Ureter (tissue), 1 donor: ENCODE measurements around the gene AJM1. TPM values are rescaled to one million over a fixed set of nuclear protein-coding genes. Genes with fewer than 3 reads are reported as not detected.
A peak's percentile ranks its signal among the peaks of the same experiment; 100 is the strongest.
"Not testable (repeated sequence)": the region's sequence is repeated elsewhere in the genome, so short reads cannot be mapped to it uniquely, and the experiment has no call there.

Experiments used
- DNase-seq: peaks from one replicate; pipeline ENCODE4 v3.0.0-alpha.2; 2020; ENCODE audit warnings: low spot score
- total RNA-seq: library from RNA; stranded (reverse); gene quantifications from one replicate; pipeline ENCODE4 v1.2.4, GENCODE V29; 2023
- donor health status: DM: yes; HTN: yes; CAD: no.

Gene AJM1
- 4.8 TPM for total RNA-seq

- DNase-seq = peak; percentile 70
These were observed at the start of gene AJM1 for GRCh38 chr9:136842380-136842948. AJM1 (plus strand) TSS chr9:136842478; CDS start chr9:136844415, 1,937 bp downstream.

DNA sequence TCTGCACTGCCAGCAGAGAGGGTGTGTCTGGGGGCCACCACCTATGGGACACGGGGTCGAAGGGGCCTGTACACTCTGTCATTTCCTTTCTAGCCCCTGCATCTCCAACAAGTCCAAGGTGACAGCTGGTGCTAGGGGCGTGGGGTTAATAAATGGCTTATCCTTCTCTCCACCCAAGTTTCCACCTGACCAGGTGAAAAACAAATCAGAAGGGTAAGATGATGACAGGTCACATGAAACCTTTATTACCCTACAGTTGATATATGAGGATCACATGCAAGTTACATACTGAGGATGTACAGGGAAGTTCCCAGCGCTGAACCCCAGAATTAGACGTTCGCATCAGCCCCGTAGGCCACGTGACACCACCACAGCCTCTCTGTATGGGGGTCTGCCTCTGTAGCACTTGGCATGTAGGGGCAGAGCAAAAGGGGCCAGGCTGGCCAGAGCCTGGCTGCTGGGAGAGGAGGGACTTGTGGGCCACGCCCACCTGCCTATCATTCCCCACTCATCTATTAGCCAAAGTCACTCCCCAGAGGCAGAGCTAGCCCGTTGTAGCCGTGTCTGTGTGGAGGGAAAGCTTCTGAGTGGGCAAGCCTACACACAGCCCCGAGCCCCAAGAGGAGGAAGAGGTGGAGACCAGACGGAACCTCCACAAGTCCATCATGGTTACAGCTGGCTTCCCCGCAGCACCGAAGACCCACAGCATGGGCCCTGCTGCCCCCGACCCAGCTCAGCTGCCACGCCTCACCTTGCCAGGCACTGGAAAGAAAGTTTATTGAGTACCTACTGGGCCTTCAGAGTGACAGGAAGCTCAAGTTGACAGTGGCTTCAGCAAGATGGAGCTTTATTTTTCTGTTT, 49.0 kb upstream of the AJM1 start:
- no peak for DNase-seq

DNA sequence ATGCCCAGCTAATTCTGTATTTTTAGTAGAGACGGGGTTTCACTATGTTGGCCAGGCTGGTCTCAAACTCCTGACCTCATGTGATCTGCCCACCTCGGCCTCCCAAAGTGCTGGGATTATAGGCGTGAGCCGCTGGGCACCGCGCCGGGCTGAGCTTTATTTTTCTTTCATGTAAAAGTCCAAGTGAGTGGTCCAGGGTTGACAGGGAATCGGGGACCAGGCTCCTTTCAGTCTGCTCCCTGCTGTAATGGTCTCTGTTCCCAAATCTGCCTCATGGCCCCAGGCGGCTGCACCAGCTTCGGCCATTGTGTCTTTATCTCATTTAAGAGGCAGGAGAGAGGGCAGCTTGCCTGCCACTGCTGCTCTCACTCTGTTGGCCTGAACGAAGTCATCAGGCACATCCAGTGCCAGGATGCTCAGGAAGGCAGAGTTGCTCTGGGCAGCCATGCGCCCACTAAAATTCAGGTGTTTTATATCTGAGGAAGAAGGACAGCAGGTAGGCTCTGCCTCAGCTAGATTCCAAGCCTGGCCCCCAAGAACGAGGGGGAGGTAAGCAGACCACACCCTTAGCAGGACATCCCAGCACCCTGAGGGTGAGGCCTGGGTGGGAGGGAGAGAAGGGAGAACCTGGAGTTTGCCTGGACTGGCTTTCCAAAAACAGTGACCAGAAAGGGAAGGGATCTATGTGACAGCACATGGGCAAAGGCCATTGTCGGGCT, 47.8 kb upstream of the AJM1 start:
- DNase-seq = no peak

DNA sequence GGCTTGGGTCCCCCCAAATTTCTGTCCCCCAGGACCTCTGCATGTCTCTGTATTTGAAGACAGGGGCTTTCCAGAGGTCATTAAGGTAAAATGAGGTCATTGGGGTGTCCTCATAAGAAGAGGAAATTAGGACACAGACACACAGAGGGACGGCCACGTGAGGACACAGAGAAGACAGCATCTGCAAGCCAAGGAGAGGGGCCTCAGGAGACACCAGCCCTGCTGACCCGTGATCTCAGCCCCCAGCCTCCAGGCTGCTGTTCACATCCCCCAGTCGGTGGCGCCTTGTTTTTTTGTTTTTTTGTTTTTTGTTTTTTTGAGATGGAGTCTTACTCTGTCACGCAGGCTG, 47.3 kb upstream of the AJM1 start:
- no peak for DNase-seq

- no peak for DNase-seq
These were observed 46.0 kb upstream of the AJM1 start, which contains the start of gene CCDC183 for GRCh38 chr9:136796238-136796774. CCDC183 (plus strand) TSS chr9:136796338; CDS start chr9:136796398, 60 bp downstream.

GRCh38 chr9:136796775-136797347, 45.4 kb upstream of the AJM1 start:
- not testable (repeated sequence) for DNase-seq

GRCh38 chr9:136798708-136799078, 43.6 kb upstream of the AJM1 start:
- no peak for DNase-seq

DNA sequence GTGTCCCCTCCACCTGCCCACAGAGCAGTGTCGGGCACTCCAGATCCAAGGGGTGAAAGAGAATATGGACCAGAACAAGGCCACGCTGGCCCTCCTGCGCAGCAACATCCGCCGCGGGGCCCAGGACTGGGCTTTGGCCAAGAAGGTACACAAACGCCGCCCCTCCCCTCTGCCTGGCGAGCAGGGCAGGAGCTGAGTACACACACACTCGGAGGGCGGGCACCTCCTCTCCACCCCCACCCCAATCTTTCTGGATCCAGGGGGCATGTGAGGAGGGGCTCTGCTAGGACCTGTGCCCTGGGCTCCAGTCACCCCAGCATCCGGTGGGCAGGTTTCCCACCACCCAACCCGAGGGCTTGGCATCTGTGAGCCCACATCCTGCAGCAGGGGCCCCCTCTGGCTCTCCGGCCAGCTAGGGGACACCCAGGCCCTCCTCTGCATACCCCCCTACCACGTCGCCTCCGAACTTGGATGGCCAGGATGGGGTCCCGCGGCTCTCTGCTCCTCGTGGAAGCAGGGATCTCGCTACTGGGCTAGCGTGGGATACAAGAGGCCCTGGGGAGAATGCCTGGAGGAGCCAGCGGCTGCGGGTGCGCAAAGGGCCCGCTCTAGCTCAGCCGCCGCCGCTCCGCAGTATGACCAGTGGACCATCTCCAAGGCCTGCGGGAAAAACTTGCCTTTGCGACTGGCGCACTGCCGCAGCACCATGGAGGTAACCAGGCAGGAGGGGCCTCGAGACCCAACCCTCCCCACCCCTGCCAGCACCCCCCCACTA, 43.0 kb upstream of the AJM1 start:
- no peak for DNase-seq

- DNase-seq = peak; percentile 80
These were observed 42.2 kb upstream of the AJM1 start for GRCh38 chr9:136799854-136800657.

DNA sequence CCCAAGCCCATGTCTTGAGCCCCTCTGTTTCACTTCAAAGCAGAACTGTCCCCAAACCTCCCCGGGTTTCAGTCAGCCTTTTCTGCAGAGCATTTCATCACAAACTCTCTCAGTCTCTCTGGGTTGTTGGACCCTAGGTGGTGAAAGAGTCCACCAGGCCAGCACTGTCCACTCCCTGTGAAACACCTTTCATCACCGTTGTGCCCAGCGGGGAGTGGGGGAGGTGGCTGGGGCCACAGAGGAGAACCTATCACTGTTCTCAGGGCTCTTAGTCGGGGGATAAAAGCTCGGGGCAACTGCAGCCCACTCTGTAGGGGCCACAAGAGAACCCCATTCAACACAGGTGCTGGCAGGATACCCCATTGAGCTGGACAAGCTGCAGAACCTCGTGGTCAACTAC, 40.0 kb upstream of the AJM1 start:
- no peak for DNase-seq

- not testable (repeated sequence) for DNase-seq
These were observed 39.2 kb upstream of the AJM1 start for GRCh38 chr9:136803009-136803550.

- DNase-seq = no peak
These were observed 38.4 kb upstream of the AJM1 start for GRCh38 chr9:136803551-136804508.

DNA sequence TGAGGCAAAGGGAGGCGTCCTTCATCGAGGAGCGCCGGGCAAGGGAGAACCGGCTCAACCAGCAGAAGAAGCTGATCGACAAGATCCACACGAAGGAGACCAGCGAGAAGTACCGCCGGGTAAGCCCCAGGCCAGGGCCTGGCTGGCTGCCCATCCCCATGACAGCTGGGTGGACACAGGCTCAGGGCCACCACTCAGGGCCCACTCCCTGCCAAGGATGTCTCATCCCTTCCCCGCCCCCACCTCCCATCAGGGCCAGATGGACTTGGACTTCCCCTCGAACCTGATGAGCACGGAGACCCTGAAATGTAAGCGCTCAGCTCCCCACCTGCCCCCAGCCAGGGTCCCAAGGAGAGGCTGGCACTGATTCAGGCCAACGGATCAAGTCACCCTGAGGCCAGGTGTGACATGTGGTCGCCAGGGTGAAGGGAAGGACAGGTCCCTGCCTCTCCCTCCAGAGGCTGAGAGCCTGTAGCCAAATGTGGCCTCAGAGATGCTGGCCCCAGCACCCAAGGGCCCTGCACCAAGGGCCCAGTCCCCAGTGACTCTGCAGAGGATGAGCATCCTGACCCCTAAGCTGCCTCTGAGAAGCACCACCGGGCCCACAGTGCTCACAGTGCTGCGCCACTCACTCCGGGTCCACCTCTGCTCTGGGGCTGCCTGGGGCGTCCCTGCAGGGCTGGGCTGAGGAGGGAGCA, 37.6 kb upstream of the AJM1 start:
- no peak for DNase-seq

- DNase-seq = no peak
These were observed 37.0 kb upstream of the AJM1 start for GRCh38 chr9:136805207-136805740.

GRCh38 chr9:136806067-136806466, 36.2 kb upstream of the AJM1 start:
- peak; percentile 41 for DNase-seq

DNA sequence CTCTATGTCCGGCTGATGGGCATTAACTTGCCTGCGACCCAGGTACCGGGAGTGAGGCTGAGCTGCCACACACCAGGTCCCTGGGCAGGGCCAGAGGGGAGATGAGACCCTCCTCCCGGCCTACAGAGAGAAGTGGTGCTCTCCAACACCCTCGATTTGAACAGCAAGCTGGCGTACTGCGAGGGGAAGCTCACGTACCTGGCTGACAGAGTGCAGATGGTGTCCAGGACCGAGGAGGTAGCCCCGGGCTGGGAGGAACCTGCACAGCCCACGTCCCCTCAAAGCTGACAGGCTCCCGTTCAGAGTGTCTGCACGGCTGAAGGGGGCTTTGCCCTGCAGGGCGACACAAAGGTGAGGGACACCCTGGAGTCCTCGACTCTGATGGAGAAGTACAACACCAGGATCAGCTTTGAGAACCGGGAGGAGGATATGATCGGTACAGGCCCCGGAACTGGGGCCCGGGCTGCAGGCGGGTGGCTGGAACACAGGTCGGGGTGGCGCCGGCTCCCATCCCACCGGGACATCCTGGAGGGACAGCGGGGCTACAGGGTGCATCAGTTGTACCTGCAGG, 35.6 kb upstream of the AJM1 start:
- peak; percentile 45 for DNase-seq

DNA sequence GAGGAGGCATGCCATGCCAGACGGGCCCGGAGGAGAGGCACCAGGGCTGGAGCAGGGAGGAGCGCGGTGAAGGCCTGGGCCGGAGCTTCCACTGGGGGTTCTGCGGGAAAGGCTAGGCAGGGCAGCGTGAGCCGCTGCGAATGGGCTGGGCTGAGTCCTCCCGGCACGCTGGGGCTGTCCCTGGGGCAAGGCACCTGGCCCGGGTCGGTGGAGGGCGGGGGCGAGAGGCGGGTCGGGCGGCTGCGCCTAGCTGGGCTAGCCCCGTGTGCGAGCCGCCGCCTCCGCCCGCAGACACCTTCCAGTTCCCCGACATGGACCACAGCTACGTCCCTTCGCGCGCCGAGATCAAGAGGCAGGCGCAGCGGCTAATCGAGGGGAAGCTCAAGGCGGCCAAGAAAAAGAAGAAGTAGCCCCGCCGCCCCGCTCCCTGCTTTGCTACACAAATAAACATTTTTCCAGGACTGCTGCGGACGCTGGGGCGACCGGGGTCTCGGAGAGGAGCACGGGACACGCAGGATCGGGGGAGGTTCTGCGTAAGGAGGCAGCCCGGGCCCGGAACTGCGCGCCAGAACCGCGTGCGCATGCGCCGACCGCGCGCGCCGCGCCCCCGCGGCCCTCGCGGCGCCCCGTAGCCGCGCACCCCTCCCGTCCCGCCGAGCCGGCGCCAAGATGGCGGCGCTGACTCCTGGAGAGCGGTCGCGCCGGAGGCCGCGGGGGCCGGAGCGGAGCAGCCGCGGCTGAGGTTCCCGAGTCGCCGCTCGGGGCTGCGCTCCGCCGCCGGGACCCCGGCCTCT, 34.8 kb upstream of the AJM1 start, which contains the start of gene RABL6:
TSS of gene RABL6 (plus strand) at position 668 of the 794 bp plus-strand sequence. CDS start 249 bp downstream, outside the sequence.
- peak; percentile 79 for DNase-seq
